RPMI8226 (cell line): ENCODE results near the gene KRTAP1-5.
"Not testable (repeated sequence)": the region's sequence is repeated elsewhere in the genome, so short reads cannot be mapped to it uniquely, and the experiment has no call there.

ENCODE experiments used
- DNase-seq: peaks from one replicate; pipeline ENCODE4 v3.0.0-alpha.2; 2015

The KRTAP1-5 gene, protein sequence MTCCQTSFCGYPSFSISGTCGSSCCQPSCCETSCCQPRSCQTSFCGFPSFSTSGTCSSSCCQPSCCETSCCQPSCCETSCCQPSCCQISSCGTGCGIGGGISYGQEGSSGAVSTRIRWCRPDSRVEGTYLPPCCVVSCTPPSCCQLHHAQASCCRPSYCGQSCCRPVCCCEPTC

DNA sequence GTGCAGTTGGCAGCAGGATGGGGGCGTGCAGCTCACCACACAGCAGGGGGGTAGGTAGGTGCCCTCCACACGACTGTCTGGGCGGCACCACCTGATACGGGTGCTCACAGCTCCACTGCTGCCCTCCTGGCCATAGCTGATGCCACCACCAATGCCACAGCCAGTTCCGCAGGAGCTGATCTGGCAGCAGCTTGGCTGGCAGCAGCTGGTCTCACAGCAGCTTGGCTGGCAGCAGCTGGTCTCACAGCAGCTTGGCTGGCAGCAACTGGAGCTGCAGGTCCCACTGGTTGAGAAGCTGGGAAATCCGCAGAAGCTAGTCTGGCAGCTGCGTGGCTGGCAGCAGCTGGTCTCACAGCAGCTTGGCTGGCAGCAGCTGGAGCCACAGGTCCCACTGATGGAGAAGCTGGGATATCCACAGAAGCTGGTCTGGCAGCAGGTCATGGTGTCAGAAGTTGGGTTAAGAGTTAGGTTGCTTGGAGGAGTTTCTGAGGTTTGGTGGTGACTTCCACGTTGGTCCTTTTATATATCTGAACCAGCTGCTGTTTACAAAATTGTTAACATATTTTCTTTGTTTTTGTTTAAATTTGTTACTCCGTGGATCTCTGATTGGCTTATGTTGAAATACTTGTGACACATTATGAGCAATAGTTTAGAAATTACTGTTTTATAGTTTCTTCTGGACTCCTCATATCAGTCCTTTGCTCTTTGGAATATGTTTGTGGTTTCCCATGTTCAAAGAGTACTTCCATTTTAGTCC lies at the start of gene KRTAP1-5:
Gene KRTAP1-5 (minus strand): TSS at position 494 of the 757 bp plus-strand sequence. CDS start 53 bp downstream, at position 441.
- DNase-seq: peak; percentile 82

- no peak for DNase-seq
These were observed 49.8 kb upstream of the KRTAP1-5 start for GRCh38 chr17:41076788-41077187.

DNA sequence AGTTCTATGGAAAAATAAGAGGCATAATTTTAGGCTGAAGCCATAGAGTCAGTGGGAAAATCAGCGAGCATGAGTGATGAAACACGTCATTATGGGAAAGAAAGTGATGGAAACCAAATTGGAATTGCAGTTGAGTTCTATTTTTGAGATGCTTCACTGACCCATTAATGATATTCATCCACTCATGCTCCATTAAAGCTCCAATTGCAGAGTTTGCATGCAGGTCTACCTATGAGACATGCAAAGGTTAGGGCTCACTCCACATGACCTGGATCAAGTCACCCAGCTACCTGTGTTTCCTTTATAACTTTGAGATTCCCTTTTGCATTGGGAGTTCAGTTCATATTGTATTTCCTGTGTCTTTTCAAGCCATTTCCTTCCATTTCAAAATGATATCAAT lies 46.7 kb upstream of the KRTAP1-5 start:
- no peak for DNase-seq

- no peak for DNase-seq
These were observed 44.8 kb upstream of the KRTAP1-5 start for GRCh38 chr17:41071606-41072360.

DNA sequence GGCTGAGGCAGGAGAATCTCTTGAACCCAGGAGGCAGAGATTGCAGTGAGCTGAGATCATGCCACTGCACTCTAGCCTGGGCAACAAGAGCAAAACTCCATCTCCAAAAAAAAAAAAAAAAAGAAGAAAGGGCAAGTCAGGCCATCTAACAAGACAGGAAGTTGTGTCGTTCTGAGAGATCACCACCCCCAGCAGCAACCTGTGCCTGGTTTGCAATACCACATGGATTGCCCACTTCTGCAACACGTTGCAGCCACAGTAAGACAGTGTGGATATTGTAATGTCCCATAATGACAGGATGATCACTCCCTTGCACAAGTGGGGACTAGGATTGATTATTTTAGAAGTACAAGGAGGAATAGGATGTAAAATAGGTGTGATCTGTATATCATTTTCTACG lies 42.0 kb upstream of the KRTAP1-5 start:
- no peak for DNase-seq

DNA sequence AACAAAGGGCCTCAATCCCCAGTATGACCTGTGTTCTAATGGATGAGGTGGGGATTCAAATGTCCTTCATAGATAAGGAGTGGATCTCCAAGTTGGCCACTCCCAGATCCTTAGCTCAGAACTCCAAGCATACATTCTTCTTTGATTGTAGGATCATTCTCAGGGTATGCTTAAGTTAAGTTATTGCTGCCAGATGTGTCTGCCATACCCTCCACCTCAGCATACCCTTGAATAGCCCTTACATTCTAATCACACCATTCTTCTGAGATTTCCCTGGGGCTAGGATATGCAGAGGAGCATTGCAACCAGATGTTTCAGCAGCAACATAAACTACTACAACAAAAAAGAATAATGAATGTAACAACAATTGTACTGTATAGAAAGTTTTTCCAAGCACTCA lies 40.3 kb upstream of the KRTAP1-5 start:
- no peak for DNase-seq

DNA sequence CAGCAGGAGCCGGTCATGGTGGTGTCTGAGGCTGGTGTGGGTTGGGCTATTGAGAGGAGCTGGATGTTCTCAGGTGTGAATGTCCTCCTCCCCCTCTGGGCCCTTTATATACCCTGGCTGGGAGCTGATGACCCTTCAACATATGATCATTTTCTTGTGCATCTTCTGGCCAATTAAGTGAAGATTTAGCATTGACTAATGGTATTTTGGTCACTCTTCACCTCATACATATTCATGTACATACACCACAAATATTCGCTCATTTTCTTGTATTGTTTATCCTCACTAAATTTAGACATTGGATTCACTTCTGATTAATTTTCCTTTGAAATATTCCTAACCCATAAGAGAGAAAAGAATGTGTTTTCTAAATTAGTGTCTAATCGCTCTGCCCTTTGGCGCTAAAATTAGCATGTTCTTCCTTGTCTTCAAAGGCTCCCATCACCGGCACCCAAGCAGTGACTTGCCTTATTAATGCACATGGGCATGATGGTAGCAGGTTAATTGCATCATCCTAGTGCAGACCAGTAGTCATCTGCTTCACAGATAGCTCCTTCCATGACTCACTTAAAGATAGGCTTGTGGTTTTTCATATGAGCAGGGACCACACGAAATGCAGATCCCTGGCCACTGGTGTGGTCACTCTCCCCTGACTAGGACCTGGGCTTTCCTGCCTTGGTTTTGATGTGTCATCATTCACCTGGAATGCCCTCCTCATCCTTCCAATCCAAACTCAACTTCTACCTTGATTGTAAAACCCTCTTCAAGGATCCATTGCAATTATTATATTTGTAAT lies 39.0 kb upstream of the KRTAP1-5 start, which contains the start of gene KRTAP2-4:
Gene KRTAP2-4 (minus strand): TSS at position 51 of the 796 bp plus-strand sequence. CDS start 34 bp downstream, at position 17.
- no peak for DNase-seq

- DNase-seq: not testable (repeated sequence)
These were observed 38.1 kb upstream of the KRTAP1-5 start for GRCh38 chr17:41065016-41065689.

- DNase-seq: no peak
These were observed 37.3 kb upstream of the KRTAP1-5 start for GRCh38 chr17:41064301-41064700.

GRCh38 chr17:41063449-41063848 lies 36.4 kb upstream of the KRTAP1-5 start:
- no peak for DNase-seq

GRCh38 chr17:41061964-41062363 lies 35.0 kb upstream of the KRTAP1-5 start:
- DNase-seq: no peak

DNA sequence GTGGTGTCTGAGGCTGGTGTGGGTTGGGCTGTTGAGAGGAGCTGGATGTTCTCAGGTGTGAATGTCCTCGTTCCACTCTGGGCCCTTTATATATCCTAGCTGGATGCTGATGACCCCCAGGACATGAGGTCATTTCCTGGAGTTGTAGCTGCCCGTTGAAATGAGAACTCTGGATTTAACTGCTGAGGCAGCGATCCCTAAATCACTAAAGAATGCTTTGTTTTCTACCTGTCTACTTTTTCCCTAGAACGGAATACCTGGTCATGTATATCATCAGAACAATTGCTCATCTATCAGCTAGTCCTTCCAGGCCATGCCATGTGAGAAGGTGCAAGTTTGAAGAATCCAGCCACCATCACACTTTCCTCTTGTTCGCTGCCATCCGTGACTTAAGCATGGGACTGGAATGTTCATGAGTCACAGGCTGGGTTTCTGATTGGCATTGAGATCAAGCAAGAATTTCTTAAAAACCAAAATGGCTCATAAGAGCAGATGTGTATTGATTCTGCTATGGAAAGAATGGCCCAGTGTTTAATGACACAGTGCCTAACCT lies 33.1 kb upstream of the KRTAP1-5 start, which contains the start of gene KRTAP2-3:
Gene KRTAP2-3 (minus strand): TSS at position 63 of the 553 bp plus-strand sequence. CDS start 64 bp downstream, outside the sequence.
- DNase-seq: peak; percentile 35

- not testable (repeated sequence) for DNase-seq
These were observed 32.5 kb upstream of the KRTAP1-5 start for GRCh38 chr17:41059276-41060051.

- no peak for DNase-seq
These were observed 31.7 kb upstream of the KRTAP1-5 start for GRCh38 chr17:41058741-41059140.

DNA sequence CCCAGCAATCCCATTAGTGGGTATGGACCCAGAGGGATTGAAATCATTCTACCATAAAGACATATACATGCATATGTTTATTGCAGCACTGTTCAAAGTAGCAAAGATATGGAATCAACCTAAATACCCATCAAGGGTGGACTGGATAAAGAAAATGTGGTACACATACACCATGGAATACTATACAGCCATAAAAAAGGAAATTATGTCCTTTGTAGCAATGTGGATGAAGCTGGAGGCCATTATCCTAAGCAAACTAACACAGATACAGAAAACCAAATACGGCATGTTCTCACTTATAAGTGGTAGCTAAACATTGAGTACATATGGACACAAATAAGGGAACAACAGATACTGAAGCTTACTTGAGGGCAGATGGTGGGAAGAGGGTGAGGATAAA lies 30.5 kb upstream of the KRTAP1-5 start:
- no peak for DNase-seq

GRCh38 chr17:41055130-41055529 lies 28.1 kb upstream of the KRTAP1-5 start, which contains the start of gene KRTAP2-2:
Gene KRTAP2-2 (minus strand): TSS chr17:41055230. CDS start chr17:41055211, 19 bp downstream.
- DNase-seq: not testable (repeated sequence)

- DNase-seq: not testable (repeated sequence)
These were observed 27.5 kb upstream of the KRTAP1-5 start for GRCh38 chr17:41054556-41054955.

- no peak for DNase-seq
These were observed 27.0 kb upstream of the KRTAP1-5 start for GRCh38 chr17:41054025-41054424.

GRCh38 chr17:41052566-41052965 lies 25.6 kb upstream of the KRTAP1-5 start:
- DNase-seq: no peak

- DNase-seq: peak; percentile 25
These were observed 22.1 kb upstream of the KRTAP1-5 start for GRCh38 chr17:41049110-41049509.

DNA sequence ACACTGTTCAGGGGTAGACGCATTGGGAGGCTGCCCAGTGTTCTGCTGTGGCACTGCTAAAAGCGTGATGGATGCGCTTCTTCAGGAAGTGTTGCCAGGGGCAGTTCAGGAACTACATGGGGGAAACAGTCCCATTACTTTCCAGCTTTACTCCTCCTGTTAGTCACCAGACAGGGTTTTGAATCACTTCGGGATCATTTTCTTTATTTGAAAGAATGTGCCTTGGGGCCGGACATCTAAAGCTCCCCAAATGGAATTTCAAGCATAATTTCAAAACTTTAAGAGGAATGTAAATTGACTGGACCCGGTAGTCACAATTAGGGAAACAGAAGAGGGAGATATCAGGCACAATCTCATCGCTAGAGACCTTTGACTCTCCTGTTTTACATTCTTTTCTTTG lies 21.4 kb upstream of the KRTAP1-5 start:
- DNase-seq: no peak
